Activated CD8-positive, alpha-beta memory T cell treated with anti-CD3 and anti-CD28 coated beads for 1 hour (primary cell): ENCODE data around the gene PLB1.

Source experiments
- DNase-seq, 2 donors: peaks; one replicate each; pipeline ENCODE4 v3.0.0-alpha.2; 2020; ENCODE audit warnings: low read depth in 1 of 2; ENCODE audit errors: extremely low read depth in 1 of 2

PLB1 gene

GRCh38 chr2:28495551-28496250, at the start of gene PLB1:
TSS of gene PLB1 (plus strand) at chr2:28496060. CDS start at chr2:28496115, 55 bp downstream.
- DNase-seq, result no peak

GRCh38 chr2:28446531-28446930, 49.3 kb upstream of the PLB1 start:
- no peak for DNase-seq

- no peak for DNase-seq
These were observed 48.8 kb upstream of the PLB1 start for GRCh38 chr2:28447086-28447485.

GRCh38 chr2:28447943-28448792, 47.7 kb upstream of the PLB1 start:
- DNase-seq, result no peak

GRCh38 chr2:28448793-28449100, 47.1 kb upstream of the PLB1 start:
- no peak for DNase-seq

GRCh38 chr2:28449126-28449487, 46.8 kb upstream of the PLB1 start:
- DNase-seq, result no peak

- DNase-seq, result peak; percentile 19 to 20
These were observed 46.1 kb upstream of the PLB1 start for GRCh38 chr2:28449488-28450395.

- DNase-seq, result no peak
These were observed 44.8 kb upstream of the PLB1 start for GRCh38 chr2:28450901-28451565.

GRCh38 chr2:28451793-28452533, 43.9 kb upstream of the PLB1 start:
- no peak for DNase-seq

- DNase-seq, result peak; percentile 56 to 71
These were observed 43.3 kb upstream of the PLB1 start for GRCh38 chr2:28452534-28453081.

- no peak for DNase-seq
These were observed 42.5 kb upstream of the PLB1 start for GRCh38 chr2:28453396-28453795.

GRCh38 chr2:28454016-28454930, 41.6 kb upstream of the PLB1 start:
- no peak for DNase-seq

GRCh38 chr2:28457237-28457636, 38.6 kb upstream of the PLB1 start:
- DNase-seq, result no peak

GRCh38 chr2:28461056-28461455, 34.8 kb upstream of the PLB1 start:
- DNase-seq, result no peak

GRCh38 chr2:28462122-28462521, 33.7 kb upstream of the PLB1 start:
- no peak for DNase-seq

- no peak for DNase-seq
These were observed 32.5 kb upstream of the PLB1 start for GRCh38 chr2:28463211-28463816.

GRCh38 chr2:28463893-28464292, 32.0 kb upstream of the PLB1 start:
- DNase-seq, result no peak

- DNase-seq, result no peak
These were observed 30.5 kb upstream of the PLB1 start for GRCh38 chr2:28465148-28465885.
